ENCODE results near the gene IP6K2.

IP6K2 gene

DNA sequence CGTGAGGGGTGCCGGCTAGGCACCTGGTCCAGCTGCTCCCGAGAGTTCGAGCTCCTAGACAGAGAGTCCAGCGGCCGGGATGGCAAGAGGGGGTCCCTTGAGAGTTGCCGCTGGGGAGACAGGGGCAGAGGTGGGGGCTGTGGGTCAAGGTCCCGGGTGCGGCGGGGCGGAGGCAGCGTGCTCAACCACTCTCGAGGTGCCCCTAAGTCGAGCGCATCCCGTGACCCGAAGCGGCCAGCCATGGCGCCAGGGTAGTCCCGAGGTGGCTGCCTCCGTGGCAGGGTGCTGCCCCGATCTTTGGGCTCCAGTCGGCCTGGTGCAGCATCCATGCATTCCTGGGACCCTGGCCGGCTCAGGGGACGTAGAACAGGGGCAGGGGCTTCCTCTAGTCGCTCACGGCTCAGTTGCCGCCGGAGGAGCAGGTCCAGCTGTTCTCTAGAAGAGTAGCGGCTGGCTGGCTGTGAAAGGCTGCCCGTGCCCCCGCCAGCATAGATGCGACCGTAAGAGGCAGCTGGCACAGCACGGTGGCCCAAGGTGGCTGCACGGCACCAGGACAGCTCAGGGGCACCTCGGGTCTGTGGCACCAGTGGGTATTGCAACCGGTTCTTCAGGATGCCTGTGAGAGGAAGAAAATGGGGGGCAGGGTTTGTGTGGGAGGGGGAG lies 76.9 kb downstream of the IP6K2 start:
- DNase-seq (ENCODE audit: low read depth in 2 of 2), result no peak
